Type B pancreatic cell (in vitro differentiated cells): Measurements from ENCODE around the gene ICA1. TPM values are rescaled to one million over a fixed set of nuclear protein-coding genes. Genes with fewer than 3 reads are reported as not detected.

ENCODE experiments used
- DNase-seq: peaks from one replicate; pipeline ENCODE4 v3.0.0; 2021; ENCODE audit warnings: mixed read lengths; ENCODE audit not compliant: unreplicated experiment; ENCODE audit errors: extremely low spot score
- H3K27ac Mint-ChIP-seq: 2 replicates; pipeline ENCODE4 v1.8.0; 2021; ENCODE audit warnings: mild to moderate bottlenecking, mixed read lengths
- H3K27me3 Mint-ChIP-seq: 2 replicates; pipeline ENCODE4 v1.8.0; 2021; ENCODE audit warnings: mixed read lengths
- H3K36me3 Mint-ChIP-seq: 2 replicates; pipeline ENCODE4 v1.8.0; 2021; ENCODE audit warnings: mixed read lengths
- H3K4me1 Mint-ChIP-seq: one replicate; pipeline ENCODE4 v1.8.0; 2021; ENCODE audit warnings: mixed read lengths; ENCODE audit not compliant: unreplicated experiment
- H3K4me3 Mint-ChIP-seq: 2 replicates; pipeline ENCODE4 v1.8.0; 2021; ENCODE audit warnings: mild to moderate bottlenecking, mixed read lengths
- H3K9me3 Mint-ChIP-seq: 2 replicates; pipeline ENCODE4 v1.8.0; 2021; ENCODE audit warnings: mixed read lengths
- CTCF ChIP-seq: fragments of 200-600 bp; sonication (generic); conservative IDR thresholded peaks from 2 replicates; pipeline ENCODE4 v1.5.0; 2021; ENCODE audit warnings: antibody characterized with exemption, mild to moderate bottlenecking
- total RNA-seq: library from RNA; stranded (reverse); gene quantifications from 2 replicates; pipeline ENCODE4 v1.2.1, GENCODE V29; 2021; ENCODE audit warnings: low replicate concordance

The ICA1 gene
- total RNA-seq, 1 donor from 2014 or later = 9.8 TPM

- no peak overlapping the region for H3K4me3 Mint-ChIP-seq
- no peaks in the 10 kb centered on the region for H3K9me3 Mint-ChIP-seq
- no peaks in the 10 kb centered on the region for H3K36me3 Mint-ChIP-seq
- no peak overlapping the region for H3K27ac Mint-ChIP-seq
- no peaks in the 10 kb centered on the region for H3K27me3 Mint-ChIP-seq
- no peaks in the 10 kb centered on the region for H3K4me1 Mint-ChIP-seq
- no peak for TF ChIP-seq CTCF
- DNase-seq = no peak
Observed at GRCh38 chr7:8089036-8089780, 172.8 kb downstream of the ICA1 start.

- no peak for DNase-seq
- H3K27ac Mint-ChIP-seq = no peak overlapping the region
- no peaks in the 10 kb centered on the region for H3K9me3 Mint-ChIP-seq
- H3K36me3 Mint-ChIP-seq = no peaks in the 10 kb centered on the region
- no peaks in the 10 kb centered on the region for H3K4me1 Mint-ChIP-seq
- TF ChIP-seq CTCF = no peak
- H3K27me3 Mint-ChIP-seq = no peaks in the 10 kb centered on the region
- no peak overlapping the region for H3K4me3 Mint-ChIP-seq
Observed at GRCh38 chr7:8086239-8086638, 175.7 kb downstream of the ICA1 start.

- no peak for DNase-seq
- H3K4me3 Mint-ChIP-seq = no peak overlapping the region
- no peaks in the 10 kb centered on the region for H3K36me3 Mint-ChIP-seq
- no peak overlapping the region for H3K27ac Mint-ChIP-seq
- TF ChIP-seq CTCF = no peak
- H3K27me3 Mint-ChIP-seq = no peaks in the 10 kb centered on the region
- no peaks in the 10 kb centered on the region for H3K4me1 Mint-ChIP-seq
- no peaks in the 10 kb centered on the region for H3K9me3 Mint-ChIP-seq
Observed at GRCh38 chr7:8085420-8085819, 176.5 kb downstream of the ICA1 start.

GRCh38 chr7:8084836-8085235 is 177.1 kb downstream of the ICA1 start:
- Mint-ChIP-seq H3K27me3 (no peaks in the 10 kb centered on the region), H3K27ac (no peak overlapping the region), H3K4me1 (no peaks in the 10 kb centered on the region), H3K9me3 (no peaks in the 10 kb centered on the region), H3K4me3 (no peak overlapping the region), H3K36me3 (no peaks in the 10 kb centered on the region)
- no peak for TF ChIP-seq CTCF
- DNase-seq = no peak

GRCh38 chr7:8082762-8083161 is 179.2 kb downstream of the ICA1 start:
- TF ChIP-seq CTCF = no peak
- no peaks in the 10 kb centered on the region for H3K36me3 Mint-ChIP-seq
- no peak overlapping the region for H3K4me3 Mint-ChIP-seq
- DNase-seq = no peak
- no peaks in the 10 kb centered on the region for H3K4me1 Mint-ChIP-seq
- no peak overlapping the region for H3K27ac Mint-ChIP-seq
- no peaks in the 10 kb centered on the region for H3K27me3 Mint-ChIP-seq
- H3K9me3 Mint-ChIP-seq = no peaks in the 10 kb centered on the region
